ENCODE measurements around the gene ANKRD6.

Gene ANKRD6

DNA sequence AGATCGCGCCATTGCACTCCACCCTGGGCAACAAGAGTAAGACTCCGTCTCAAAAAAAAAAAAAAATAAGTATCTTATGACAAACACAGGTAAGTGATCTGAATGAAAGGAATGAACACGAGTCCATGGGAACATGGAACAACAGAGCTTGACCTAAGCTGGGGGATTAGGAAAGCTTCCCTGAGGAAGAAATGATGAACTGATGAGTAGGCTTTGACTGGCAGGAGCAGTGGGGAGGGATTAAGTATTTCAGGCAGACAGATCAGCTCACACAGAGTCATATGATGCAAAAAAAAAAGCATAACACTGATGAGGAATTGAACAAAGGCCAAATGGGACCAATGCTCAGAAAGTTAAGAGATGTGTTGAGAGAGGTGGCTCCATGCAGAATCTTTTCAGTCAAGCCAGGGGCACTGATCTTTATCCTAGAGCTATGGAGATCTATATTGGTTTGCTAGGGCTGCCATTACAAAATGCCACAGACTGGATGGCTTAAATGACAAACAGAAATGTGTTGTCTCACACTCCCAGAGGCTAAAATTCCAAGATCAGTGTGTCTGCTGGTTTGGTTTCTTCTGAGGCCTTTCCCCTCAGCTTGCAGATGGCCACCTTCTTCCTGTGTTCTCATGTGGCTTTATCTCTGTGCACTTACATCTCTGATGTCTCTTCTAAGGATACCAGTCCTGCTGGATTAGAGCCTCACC is 85.6 kb downstream of the ANKRD6 start:
- TF ChIP-seq CTCF (conservative IDR thresholded peaks at IDR 0.05; ENCODE audit: low read depth, low read length), result no peak
- DNase-seq (ENCODE audit: low read depth), result peak; percentile 36
- no peak overlapping the region for H3K4me3 ChIP-seq (ENCODE audit: low read length)

DNA sequence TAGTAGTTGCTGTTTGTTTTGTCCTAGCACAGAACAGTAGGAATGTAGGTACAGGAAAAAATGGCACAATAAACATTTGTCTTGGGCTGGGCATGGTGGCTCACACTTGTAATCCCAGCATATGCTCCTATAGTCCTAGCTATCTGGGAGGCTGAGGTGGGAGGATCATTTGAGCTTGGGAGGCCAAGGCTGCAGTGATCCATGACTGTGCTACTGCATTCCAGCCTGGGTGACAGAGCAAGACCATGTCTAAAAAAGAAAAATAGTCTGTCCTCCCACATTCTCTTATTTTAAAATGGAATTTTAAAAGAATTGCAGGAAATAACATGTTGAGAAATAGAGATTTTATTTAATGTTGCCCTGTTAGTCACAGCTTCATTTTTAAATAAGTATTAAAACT is 87.8 kb downstream of the ANKRD6 start:
- DNase-seq (ENCODE audit: low read depth), result no peak
- TF ChIP-seq CTCF (conservative IDR thresholded peaks at IDR 0.05; ENCODE audit: low read depth, low read length), result no peak
- H3K4me3 ChIP-seq (ENCODE audit: low read length), result no peak overlapping the region

DNA sequence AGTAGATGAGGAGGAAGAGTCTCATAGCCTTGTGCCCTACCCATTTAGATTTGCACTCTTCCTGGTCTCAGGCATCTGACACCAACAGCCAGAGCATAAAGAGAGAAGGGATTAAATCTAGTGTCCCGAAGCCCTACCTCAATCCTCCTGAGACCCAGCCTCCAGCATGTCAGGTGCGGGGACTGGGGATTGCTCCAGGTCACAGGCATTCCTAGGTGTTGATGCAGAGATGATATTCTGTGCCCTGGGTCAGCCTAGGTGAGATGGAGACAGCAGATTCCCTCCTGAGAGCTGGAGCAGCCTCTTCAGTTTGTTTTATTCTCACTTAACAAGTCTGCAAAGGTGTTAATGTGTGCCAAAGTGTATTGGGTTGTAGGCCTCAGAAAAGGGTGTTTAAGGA is 89.8 kb downstream of the ANKRD6 start:
- no peak for TF ChIP-seq CTCF (conservative IDR thresholded peaks at IDR 0.05; ENCODE audit: low read depth, low read length)
- no peak for DNase-seq (ENCODE audit: low read depth)

GRCh38 chr6:89525786-89526562 is 93.0 kb downstream of the ANKRD6 start:
- H3K4me3 ChIP-seq (ENCODE audit: low read length), result no peak overlapping the region
- no peak for TF ChIP-seq CTCF (conservative IDR thresholded peaks at IDR 0.05; ENCODE audit: low read depth, low read length)

More for the DNA sequence above, 89.8 kb downstream of the ANKRD6 start:
- no peak overlapping the region for H3K4me3 ChIP-seq (ENCODE audit: low read length)

GRCh38 chr6:89526563-89526869 is 93.6 kb downstream of the ANKRD6 start:
- H3K4me3 ChIP-seq (ENCODE audit: low read length), result no peak overlapping the region
- TF ChIP-seq CTCF (conservative IDR thresholded peaks at IDR 0.05; ENCODE audit: low read depth, low read length), result no peak
- DNase-seq (ENCODE audit: low read depth), result no peak

More at GRCh38 chr6:89525786-89526562, 93.0 kb downstream of the ANKRD6 start:
- DNase-seq (ENCODE audit: low read depth), result no peak

DNA sequence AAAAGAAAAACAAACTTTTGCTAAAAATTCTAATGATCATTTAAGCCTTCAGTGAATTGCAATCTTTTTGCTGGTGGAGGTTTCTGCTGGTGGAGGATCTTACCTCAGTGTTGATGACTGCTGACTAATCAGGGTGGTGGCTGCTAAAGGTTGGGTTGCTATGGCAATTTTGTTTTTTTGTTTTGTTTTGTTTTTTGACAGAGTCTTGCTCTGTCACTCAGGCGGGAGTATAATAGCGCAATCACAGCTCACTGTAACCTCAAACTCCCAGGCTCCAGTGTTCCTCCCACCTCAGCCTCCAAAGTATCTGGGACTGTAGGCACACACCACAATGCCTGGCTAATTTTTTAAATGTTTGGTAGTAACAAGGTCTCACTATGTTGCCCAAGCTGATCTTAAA is 94.7 kb downstream of the ANKRD6 start:
- H3K4me3 ChIP-seq (ENCODE audit: low read length), result no peak overlapping the region
- no peak for TF ChIP-seq CTCF (conservative IDR thresholded peaks at IDR 0.05; ENCODE audit: low read depth, low read length)
- DNase-seq (ENCODE audit: low read depth), result no peak

DNA sequence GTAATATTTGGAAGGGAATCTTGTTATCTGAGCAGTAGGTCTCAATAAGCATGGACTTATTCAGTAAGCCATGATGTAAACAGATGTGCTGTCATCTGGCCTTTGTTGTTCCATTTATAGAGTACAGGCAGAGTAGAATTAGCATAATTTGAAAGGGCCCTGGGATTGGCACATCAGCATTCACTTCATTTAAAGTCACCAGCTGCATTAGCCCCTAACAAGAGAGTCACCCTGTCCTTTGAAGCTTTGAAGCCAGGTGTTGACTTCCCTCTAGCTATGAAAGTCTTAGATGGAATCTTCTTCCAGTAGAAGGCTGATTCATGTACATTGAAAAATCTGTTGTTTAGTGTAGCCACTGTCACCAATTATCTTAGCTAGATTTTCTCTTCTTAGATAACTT is 95.9 kb downstream of the ANKRD6 start:
- TF ChIP-seq CTCF (conservative IDR thresholded peaks at IDR 0.05; ENCODE audit: low read depth, low read length), result no peak
- H3K4me3 ChIP-seq (ENCODE audit: low read length), result no peak overlapping the region
- DNase-seq (ENCODE audit: low read depth), result no peak

All from retinal pigment epithelial cell (primary cell).